HepG2 (cell line): Measurements from ENCODE around the gene PCIF1. TPM values are rescaled to one million over a fixed set of nuclear protein-coding genes. Genes with fewer than 3 reads are reported as not detected.

Experiments
- CEBPB ChIP-seq: IDR thresholded peaks from 2 replicates; pipeline ENCODE4 v1.6.1; 2011; ENCODE audit warnings: low read depth, low read length, improper control_type of control experiment, borderline replicate concordance
- KDM2A ChIP-seq: sonication (generic); formaldehyde crosslinking; IDR thresholded peaks from 2 replicates; pipeline ENCODE4 v1.4.0; 2020; ENCODE audit warnings: low read depth, missing genetic modification reagents, borderline replicate concordance
- NAIF1 ChIP-seq: sonication (generic); formaldehyde crosslinking; IDR thresholded peaks from 2 replicates; pipeline ENCODE4 v1.5.0; 2020; ENCODE audit warnings: mild to moderate bottlenecking, missing genetic modification reagents, borderline replicate concordance
- NFKB2 ChIP-seq: sonication (generic); formaldehyde crosslinking; IDR thresholded peaks from 2 replicates; pipeline ENCODE4 v1.4.0; 2020; ENCODE audit warnings: missing genetic modification reagents, borderline replicate concordance
- PHB2 ChIP-seq: fragments of 450-650 bp; IDR thresholded peaks from 2 replicates; pipeline ENCODE4 v1.6.1; 2018; ENCODE audit not compliant: partially characterized antibody
- PLSCR1 ChIP-seq: sonication (generic); formaldehyde crosslinking; IDR thresholded peaks from 2 replicates; pipeline ENCODE4 v1.5.0; 2020; ENCODE audit warnings: missing genetic modification reagents, mild to moderate bottlenecking, borderline replicate concordance
- POLR2A ChIP-seq, 2 experiments: IDR thresholded peaks; 2 replicates each; pipeline ENCODE4 v1.6.1; 2011; ENCODE audit warnings: low read depth in 2 of 2, low read length in 2 of 2, mild to moderate bottlenecking in 1 of 2, moderate library complexity in 1 of 2; ENCODE audit not compliant: insufficient read depth in 1 of 2
- POLR2AphosphoS5 ChIP-seq: IDR thresholded peaks from 2 replicates; pipeline ENCODE4 v1.6.1; 2012; ENCODE audit warnings: low read depth, low read length
- PRMT3 ChIP-seq: sonication (generic); formaldehyde crosslinking; IDR thresholded peaks from 2 replicates; pipeline ENCODE4 v1.8.1; 2022; ENCODE audit warnings: low read depth, mild to moderate bottlenecking, moderate library complexity, missing genetic modification reagents, borderline replicate concordance
- SPEN ChIP-seq: sonication (generic); formaldehyde crosslinking; IDR thresholded peaks from 2 replicates; pipeline ENCODE4 v1.5.1; 2020; ENCODE audit warnings: low read depth, mild to moderate bottlenecking, missing genetic modification reagents
- TAF1 ChIP-seq: sonication (generic); formaldehyde crosslinking; IDR thresholded peaks from 2 replicates; pipeline ENCODE4 v1.4.0; 2020; ENCODE audit warnings: missing genetic modification reagents
- TARDBP ChIP-seq: sonication (generic); formaldehyde crosslinking; IDR thresholded peaks from 2 replicates; pipeline ENCODE4 v1.8.0; 2022; ENCODE audit warnings: mild to moderate bottlenecking, missing genetic modification reagents
- ZC3H13 ChIP-seq: sonication (generic); formaldehyde crosslinking; IDR thresholded peaks from 2 replicates; pipeline ENCODE4 v1.8.1; 2023; ENCODE audit warnings: mild to moderate bottlenecking, missing genetic modification reagents, moderate library complexity
- ZFY ChIP-seq: sonication (generic); formaldehyde crosslinking; IDR thresholded peaks from 2 replicates; pipeline ENCODE4 v1.4.0; 2020; ENCODE audit warnings: missing genetic modification reagents
- ZNF207 ChIP-seq: fragments of 450-650 bp; IDR thresholded peaks from 2 replicates; pipeline ENCODE4 v1.6.1; 2016; ENCODE audit warnings: antibody characterized with exemption, borderline replicate concordance
- ZNF282 ChIP-seq: fragments of 450-650 bp; IDR thresholded peaks from 2 replicates; pipeline ENCODE4 v1.6.1; 2018; ENCODE audit not compliant: partially characterized antibody
- ZNF446 ChIP-seq: sonication (generic); formaldehyde crosslinking; IDR thresholded peaks from 2 replicates; pipeline ENCODE4 v1.5.0; 2020; ENCODE audit warnings: mild to moderate bottlenecking, missing genetic modification reagents
- ZNF549 ChIP-seq: sonication (generic); formaldehyde crosslinking; IDR thresholded peaks from 2 replicates; pipeline ENCODE4 v1.5.0; 2020; ENCODE audit warnings: missing genetic modification reagents
- ZNF580 ChIP-seq: IDR thresholded peaks from 2 replicates; pipeline ENCODE4 v1.6.1; 2016; ENCODE audit warnings: low read depth, borderline replicate concordance
- ZNF616 ChIP-seq: sonication (generic); formaldehyde crosslinking; IDR thresholded peaks from 2 replicates; pipeline ENCODE4 v1.5.0; 2020; ENCODE audit warnings: low read depth, mild to moderate bottlenecking, missing genetic modification reagents
- polyA plus RNA-seq, 8 experiments: library from polyadenylated mRNA; depleted of rRNA in 3 of 8; stranded (reverse) in 7 of 8; unstranded in 1 of 8; fragments of >200 nt; fragmentation: Illumina TruSeq in 4 of 8; extraction: Trizol in 4 of 8; gene quantifications; 2 replicates each; pipeline versions ENCODE4 v1.2.1 to v1.2.3, GENCODE V29; 2011 to 2016; ENCODE audit warnings: low read depth in 4 of 8, missing spikeins in 1 of 8, mixed read lengths in 1 of 8; ENCODE audit not compliant: insufficient read depth in 1 of 8
- total RNA-seq, 5 experiments: library from RNA; depleted of rRNA; stranded (reverse); fragments of >200 nt; fragmentation: Illumina TruSeq; extraction: Trizol; gene quantifications; 2 replicates each; pipeline ENCODE4 v1.2.3, GENCODE V29; 2016; ENCODE audit warnings: low read depth in 1 of 5
- TF ChIP-seq, protein P1 (sequence below): sonication (generic); formaldehyde crosslinking; IDR thresholded peaks from 2 replicates; pipeline ENCODE4 v1.5.1; 2020; ENCODE audit warnings: mild to moderate bottlenecking, missing genetic modification reagents, moderate library complexity
- TF ChIP-seq, protein P2 (sequence below): sonication (generic); formaldehyde crosslinking; IDR thresholded peaks from 2 replicates; pipeline ENCODE4 v1.4.0; 2020; ENCODE audit warnings: mild to moderate bottlenecking, missing genetic modification reagents

PCIF1 gene
- total and polyA plus RNA-seq, 2 of the 13 experiments (the other 11 are each of a cell fraction or from before 2014, with no cell fraction given), result 20.9 to 24.4 TPM

DNA sequence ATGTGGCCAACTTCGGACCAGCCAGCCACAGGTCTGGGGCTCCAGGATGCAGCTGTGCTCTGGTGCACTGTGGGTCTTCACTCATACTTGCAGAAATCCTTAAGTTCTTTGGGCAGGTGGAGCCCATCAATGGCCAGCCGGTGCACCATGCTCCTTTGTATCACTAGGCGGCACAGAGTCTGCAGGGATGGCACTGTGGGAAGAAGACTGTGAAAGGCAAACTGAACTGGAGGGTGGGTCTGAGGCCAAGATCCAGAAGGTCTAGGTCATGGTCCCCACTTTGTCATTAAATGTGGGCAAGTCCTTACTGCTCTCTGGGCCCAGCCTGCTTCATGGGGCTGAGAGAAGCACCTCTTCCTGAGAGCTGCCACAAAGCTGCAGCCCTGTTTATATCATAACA is 45.8 kb upstream of the PCIF1 start (continued):
- TF ChIP-seq CEBPB (no peak), PHB2 (no peak), PLSCR1 (CRISPR knock-in tag) (no peak), POLR2AphosphoS5 (0 out of 2 replicates have a peak, but pooled peaks have one; percentile 16), ZNF207 (no peak), PRMT3 (CRISPR knock-in tag) (no peak), ZNF580 (no peak), TARDBP (CRISPR knock-in tag) (0 out of 2 replicates have a peak, but pooled peaks have one; percentile 22), POLR2A (IDR thresholded peaks at IDR 0.05; ENCODE audit: insufficient read depth in 1 of 2, low read depth in 2 of 2, low read length in 2 of 2) (peak; percentile 28 to 38; a peak in 2 of 4 replicates), NAIF1 (CRISPR knock-in tag) (no peak), ZNF282 (no peak), NFKB2 (CRISPR knock-in tag) (no peak), ZFY (CRISPR knock-in tag) (no peak), ZNF616 (CRISPR knock-in tag) (no peak), ZC3H13 (CRISPR knock-in tag) (peak; percentile 57; the same call in 1 of the 2 replicates), KDM2A (CRISPR knock-in tag) (no peak), ZNF446 (CRISPR knock-in tag) (no peak), ZNF549 (no peak), TAF1 (CRISPR knock-in tag) (no peak), SPEN (CRISPR knock-in tag) (no peak)
- TF ChIP-seq, protein P1, sequence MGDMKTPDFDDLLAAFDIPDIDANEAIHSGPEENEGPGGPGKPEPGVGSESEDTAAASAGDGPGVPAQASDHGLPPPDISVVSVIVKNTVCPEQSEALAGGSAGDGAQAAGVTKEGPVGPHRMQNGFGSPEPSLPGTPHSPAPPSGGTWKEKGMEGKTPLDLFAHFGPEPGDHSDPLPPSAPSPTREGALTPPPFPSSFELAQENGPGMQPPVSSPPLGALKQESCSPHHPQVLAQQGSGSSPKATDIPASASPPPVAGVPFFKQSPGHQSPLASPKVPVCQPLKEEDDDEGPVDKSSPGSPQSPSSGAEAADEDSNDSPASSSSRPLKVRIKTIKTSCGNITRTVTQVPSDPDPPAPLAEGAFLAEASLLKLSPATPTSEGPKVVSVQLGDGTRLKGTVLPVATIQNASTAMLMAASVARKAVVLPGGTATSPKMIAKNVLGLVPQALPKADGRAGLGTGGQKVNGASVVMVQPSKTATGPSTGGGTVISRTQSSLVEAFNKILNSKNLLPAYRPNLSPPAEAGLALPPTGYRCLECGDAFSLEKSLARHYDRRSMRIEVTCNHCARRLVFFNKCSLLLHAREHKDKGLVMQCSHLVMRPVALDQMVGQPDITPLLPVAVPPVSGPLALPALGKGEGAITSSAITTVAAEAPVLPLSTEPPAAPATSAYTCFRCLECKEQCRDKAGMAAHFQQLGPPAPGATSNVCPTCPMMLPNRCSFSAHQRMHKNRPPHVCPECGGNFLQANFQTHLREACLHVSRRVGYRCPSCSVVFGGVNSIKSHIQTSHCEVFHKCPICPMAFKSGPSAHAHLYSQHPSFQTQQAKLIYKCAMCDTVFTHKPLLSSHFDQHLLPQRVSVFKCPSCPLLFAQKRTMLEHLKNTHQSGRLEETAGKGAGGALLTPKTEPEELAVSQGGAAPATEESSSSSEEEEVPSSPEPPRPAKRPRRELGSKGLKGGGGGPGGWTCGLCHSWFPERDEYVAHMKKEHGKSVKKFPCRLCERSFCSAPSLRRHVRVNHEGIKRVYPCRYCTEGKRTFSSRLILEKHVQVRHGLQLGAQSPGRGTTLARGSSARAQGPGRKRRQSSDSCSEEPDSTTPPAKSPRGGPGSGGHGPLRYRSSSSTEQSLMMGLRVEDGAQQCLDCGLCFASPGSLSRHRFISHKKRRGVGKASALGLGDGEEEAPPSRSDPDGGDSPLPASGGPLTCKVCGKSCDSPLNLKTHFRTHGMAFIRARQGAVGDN (CRISPR knock-in tag), result peak; percentile 33; the same call in 1 of the 2 replicates
- TF ChIP-seq, protein P2, sequence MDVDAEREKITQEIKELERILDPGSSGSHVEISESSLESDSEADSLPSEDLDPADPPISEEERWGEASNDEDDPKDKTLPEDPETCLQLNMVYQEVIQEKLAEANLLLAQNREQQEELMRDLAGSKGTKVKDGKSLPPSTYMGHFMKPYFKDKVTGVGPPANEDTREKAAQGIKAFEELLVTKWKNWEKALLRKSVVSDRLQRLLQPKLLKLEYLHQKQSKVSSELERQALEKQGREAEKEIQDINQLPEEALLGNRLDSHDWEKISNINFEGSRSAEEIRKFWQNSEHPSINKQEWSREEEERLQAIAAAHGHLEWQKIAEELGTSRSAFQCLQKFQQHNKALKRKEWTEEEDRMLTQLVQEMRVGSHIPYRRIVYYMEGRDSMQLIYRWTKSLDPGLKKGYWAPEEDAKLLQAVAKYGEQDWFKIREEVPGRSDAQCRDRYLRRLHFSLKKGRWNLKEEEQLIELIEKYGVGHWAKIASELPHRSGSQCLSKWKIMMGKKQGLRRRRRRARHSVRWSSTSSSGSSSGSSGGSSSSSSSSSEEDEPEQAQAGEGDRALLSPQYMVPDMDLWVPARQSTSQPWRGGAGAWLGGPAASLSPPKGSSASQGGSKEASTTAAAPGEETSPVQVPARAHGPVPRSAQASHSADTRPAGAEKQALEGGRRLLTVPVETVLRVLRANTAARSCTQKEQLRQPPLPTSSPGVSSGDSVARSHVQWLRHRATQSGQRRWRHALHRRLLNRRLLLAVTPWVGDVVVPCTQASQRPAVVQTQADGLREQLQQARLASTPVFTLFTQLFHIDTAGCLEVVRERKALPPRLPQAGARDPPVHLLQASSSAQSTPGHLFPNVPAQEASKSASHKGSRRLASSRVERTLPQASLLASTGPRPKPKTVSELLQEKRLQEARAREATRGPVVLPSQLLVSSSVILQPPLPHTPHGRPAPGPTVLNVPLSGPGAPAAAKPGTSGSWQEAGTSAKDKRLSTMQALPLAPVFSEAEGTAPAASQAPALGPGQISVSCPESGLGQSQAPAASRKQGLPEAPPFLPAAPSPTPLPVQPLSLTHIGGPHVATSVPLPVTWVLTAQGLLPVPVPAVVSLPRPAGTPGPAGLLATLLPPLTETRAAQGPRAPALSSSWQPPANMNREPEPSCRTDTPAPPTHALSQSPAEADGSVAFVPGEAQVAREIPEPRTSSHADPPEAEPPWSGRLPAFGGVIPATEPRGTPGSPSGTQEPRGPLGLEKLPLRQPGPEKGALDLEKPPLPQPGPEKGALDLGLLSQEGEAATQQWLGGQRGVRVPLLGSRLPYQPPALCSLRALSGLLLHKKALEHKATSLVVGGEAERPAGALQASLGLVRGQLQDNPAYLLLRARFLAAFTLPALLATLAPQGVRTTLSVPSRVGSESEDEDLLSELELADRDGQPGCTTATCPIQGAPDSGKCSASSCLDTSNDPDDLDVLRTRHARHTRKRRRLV (CRISPR knock-in tag), result no peak
